GM23248 (cell line): ENCODE measurements around the gene DUSP16.

ENCODE experiments used
- EZH2 ChIP-seq: fragments of 200-600 bp; sonication (generic); IDR thresholded peaks from 2 replicates; pipeline ENCODE4 v1.6.1; 2018; ENCODE audit warnings: antibody characterized with exemption, mild to moderate bottlenecking; ENCODE audit not compliant: insufficient read depth, poor library complexity, severe bottlenecking
- EZH2phosphoT487 ChIP-seq: fragments of 200-600 bp; sonication (generic); IDR thresholded peaks from 2 replicates; pipeline ENCODE4 v1.6.1; 2018; ENCODE audit warnings: antibody characterized with exemption, moderate library complexity, mild to moderate bottlenecking, low read depth; ENCODE audit not compliant: insufficient read depth

DNA sequence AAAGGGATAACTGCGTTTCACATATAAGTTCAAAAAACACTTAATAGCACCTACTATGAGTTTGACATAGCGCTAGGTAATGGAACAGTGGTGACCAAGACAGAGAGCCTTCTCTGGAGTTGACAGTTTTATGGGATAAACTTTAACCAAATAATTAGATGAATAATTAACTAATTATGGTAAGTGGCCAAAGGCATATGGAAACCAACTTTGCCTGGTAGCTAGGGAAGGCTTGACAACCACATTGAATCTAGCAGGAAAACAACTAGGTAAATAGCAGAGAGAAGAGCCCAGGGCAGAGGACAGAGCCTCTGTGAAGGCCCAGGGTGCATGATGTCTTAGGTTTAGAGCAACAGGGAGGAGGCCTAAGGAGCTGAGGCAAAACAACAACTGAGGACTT, 52.1 kb downstream of the DUSP16 start:
- TF ChIP-seq EZH2 (no peak), EZH2phosphoT487 (no peak)
